GM12878 (cell line): ENCODE measurements around the gene PPP1R10. TPM values are rescaled to one million over a fixed set of nuclear protein-coding genes. Genes with fewer than 3 reads are reported as not detected.

Source experiments
- ATF2 ChIP-seq: IDR thresholded peaks from 2 replicates; pipeline ENCODE4 v1.6.1; 2012; ENCODE audit warnings: low read length, inconsistent platforms
- CHD1 ChIP-seq: IDR thresholded peaks from 2 replicates; pipeline ENCODE4 v1.6.1; 2012; ENCODE audit warnings: low read depth, low read length, improper control_type of control experiment
- CHD2 ChIP-seq: IDR thresholded peaks from 2 replicates; pipeline ENCODE4 v1.6.1; 2011; ENCODE audit warnings: low read depth, low read length, improper control_type of control experiment, borderline replicate concordance
- FOXK2 ChIP-seq: fragments of 450-650 bp; IDR thresholded peaks from 2 replicates; pipeline ENCODE4 v1.6.1; 2017; ENCODE audit warnings: mild to moderate bottlenecking, moderate library complexity
- GABPA ChIP-seq: IDR thresholded peaks from 2 replicates; pipeline ENCODE4 v1.6.1; 2014; ENCODE audit warnings: antibody characterized with exemption, low read depth, mild to moderate bottlenecking, inconsistent platforms
- GATAD2B ChIP-seq: fragments of 450-650 bp; conservative IDR thresholded peaks from 2 replicates; pipeline ENCODE4 v1.6.1; 2017; ENCODE audit warnings: low read depth, mild to moderate bottlenecking, moderate library complexity
- HCFC1 ChIP-seq: fragments of 150-350 bp; IDR thresholded peaks from 2 replicates; pipeline ENCODE4 v1.6.1; 2014; ENCODE audit warnings: low read length
- KLF5 ChIP-seq: fragments of 450-650 bp; IDR thresholded peaks from 2 replicates; pipeline ENCODE4 v1.6.1; 2014; ENCODE audit warnings: mild to moderate bottlenecking; ENCODE audit not compliant: partially characterized antibody
- LARP7 ChIP-seq: fragments of 450-650 bp; IDR thresholded peaks from 2 replicates; pipeline ENCODE4 v1.6.1; 2017; ENCODE audit warnings: mild to moderate bottlenecking
- MAX ChIP-seq: IDR thresholded peaks from 2 replicates; pipeline ENCODE4 v1.6.1; 2012; ENCODE audit warnings: low read depth, low read length, improper control_type of control experiment
- MTA2 ChIP-seq: fragments of 450-650 bp; IDR thresholded peaks from 2 replicates; pipeline ENCODE4 v1.6.1; 2016; ENCODE audit warnings: low read depth, mild to moderate bottlenecking, moderate library complexity
- NFYA ChIP-seq: IDR thresholded peaks from 2 replicates; pipeline ENCODE4 v1.6.1; 2011; ENCODE audit warnings: low read depth, mild to moderate bottlenecking, low read length, improper control_type of control experiment, borderline replicate concordance
- NRF1 ChIP-seq: conservative IDR thresholded peaks from 2 replicates; pipeline ENCODE4 v1.6.1; 2011; ENCODE audit warnings: mild to moderate bottlenecking, low read depth, low read length, improper control_type of control experiment
- POLR2A ChIP-seq: IDR thresholded peaks from 2 replicates; pipeline ENCODE4 v1.6.1; 2011; ENCODE audit warnings: low read depth, mild to moderate bottlenecking, low read length
- POLR2AphosphoS2 ChIP-seq: IDR thresholded peaks from 2 replicates; pipeline ENCODE4 v1.6.1; 2011; ENCODE audit warnings: low read depth, mild to moderate bottlenecking, low read length, improper control_type of control experiment, moderate library complexity
- SKIL ChIP-seq: fragments of 450-650 bp; IDR thresholded peaks from 2 replicates; pipeline ENCODE4 v1.6.1; 2017; ENCODE audit warnings: mild to moderate bottlenecking, low read depth, inconsistent platforms; ENCODE audit not compliant: poor library complexity, severe bottlenecking
- SMAD1 ChIP-seq: fragments of 450-650 bp; IDR thresholded peaks from 2 replicates; pipeline ENCODE4 v1.6.1; 2018; ENCODE audit warnings: mild to moderate bottlenecking, low read depth; ENCODE audit not compliant: partially characterized antibody
- SMC3 ChIP-seq: IDR thresholded peaks from 2 replicates; pipeline ENCODE4 v1.6.1; 2011; ENCODE audit warnings: low read length, improper control_type of control experiment, borderline replicate concordance
- SPI1 ChIP-seq: IDR thresholded peaks from 2 replicates; pipeline ENCODE4 v1.6.1; 2011; ENCODE audit warnings: low read depth, mild to moderate bottlenecking, low read length, moderate library complexity, borderline replicate concordance; ENCODE audit not compliant: insufficient read depth
- STAT3 ChIP-seq: IDR thresholded peaks from 2 replicates; pipeline ENCODE4 v1.6.1; 2011; ENCODE audit warnings: low read depth, low read length, improper control_type of control experiment
- TAF1 ChIP-seq: IDR thresholded peaks from 2 replicates; pipeline ENCODE4 v1.6.1; 2011; ENCODE audit warnings: mild to moderate bottlenecking, low read depth, low read length, borderline replicate concordance
- TARDBP ChIP-seq: IDR thresholded peaks from 2 replicates; pipeline ENCODE4 v1.6.1; 2016; ENCODE audit warnings: borderline replicate concordance
- TBL1XR1 ChIP-seq: IDR thresholded peaks from 2 replicates; pipeline ENCODE4 v1.6.1; 2012; ENCODE audit warnings: low read depth, low read length, improper control_type of control experiment
- YY1 ChIP-seq: IDR thresholded peaks from 2 replicates; pipeline ENCODE4 v1.6.1; 2011; ENCODE audit warnings: low read depth, mild to moderate bottlenecking, low read length
- ZBED1 ChIP-seq: IDR thresholded peaks from 2 replicates; pipeline ENCODE4 v1.6.1; 2016; ENCODE audit warnings: borderline replicate concordance
- ZBTB33 ChIP-seq: fragments of 450-650 bp; IDR thresholded peaks from 2 replicates; pipeline ENCODE4 v1.6.1; 2017; ENCODE audit warnings: mild to moderate bottlenecking
- ZNF217 ChIP-seq: fragments of 450-650 bp; IDR thresholded peaks from 2 replicates; pipeline ENCODE4 v1.6.1; 2017; ENCODE audit warnings: antibody characterized with exemption, mild to moderate bottlenecking
- polyA plus RNA-seq, 11 experiments: library from polyadenylated mRNA; depleted of rRNA in 4 of 11; unstranded in 6 of 11; stranded (reverse) in 5 of 11; fragments of >200 nt; fragmentation: Nextera tagmentation in 4 of 11; fragmentation: Illumina TruSeq in 1 of 11; extraction: Ambion mirVana in 4 of 11; extraction: Trizol in 1 of 11; gene quantifications; 1 replicate in 1 of 11; 2 replicates in 10 of 11; pipeline versions ENCODE4 v1.2.1 to v1.2.3, GENCODE V29; 2011 to 2016; ENCODE audit warnings: inconsistent platforms in 2 of 11, missing spikeins in 2 of 11, low read depth in 1 of 11
- total RNA-seq, 4 experiments: library from RNA; depleted of rRNA in 3 of 4; stranded (reverse); fragments of >200 nt in 3 of 4; fragmentation: Illumina TruSeq in 1 of 4; extraction: Trizol in 1 of 4; gene quantifications; 2 replicates each; pipeline versions ENCODE4 v1.2.1 to v1.2.3, GENCODE V29; 2013 to 2021

The PPP1R10 gene
- total and polyA plus RNA-seq, 10 of the 15 experiments (the other 5 are each of a cell fraction or from before 2014, with no cell fraction given) = 11.3 to 83.8 (median 41.2) TPM

GRCh38 chr6:30617565-30618269, 674 bp upstream of the PPP1R10 start, which contains the start of gene MRPS18B (continued):
- peak; percentile 48; the same call in 1 of the 2 replicates for TF ChIP-seq SPI1
- peak; percentile 91 for TF ChIP-seq MAX
- TF ChIP-seq TBL1XR1 = peak; percentile 22; the same call in 1 of the 2 replicates
- TF ChIP-seq ZBED1 = no peak
- no peak for TF ChIP-seq NFYA
- TF ChIP-seq ZNF217 = no peak
- 0 out of 2 replicates have a peak, but pooled peaks have one; percentile 48 for TF ChIP-seq MTA2
- TF ChIP-seq KLF5 = peak; percentile 35
- TF ChIP-seq TARDBP = 0 out of 2 replicates have a peak, but pooled peaks have one; percentile 53
- TF ChIP-seq LARP7 = 0 out of 2 replicates have a peak, but pooled peaks have one; percentile 58
- peak; percentile 24 for TF ChIP-seq SKIL
- peak; percentile 61; the same call in 1 of the 2 replicates for TF ChIP-seq CHD1
- TF ChIP-seq CHD2 = no peak
- peak; percentile 75; the same call in 1 of the 2 replicates for TF ChIP-seq POLR2AphosphoS2
- peak; percentile 97 for TF ChIP-seq TAF1
- TF ChIP-seq GABPA = peak; percentile 93
- no peak for TF ChIP-seq ZBTB33
- TF ChIP-seq GATAD2B = peak; percentile 66; the same call in 1 of the 2 replicates
- peak; percentile 44; the same call in 1 of the 2 replicates for TF ChIP-seq FOXK2
- TF ChIP-seq NRF1 = peak; percentile 59
- TF ChIP-seq ATF2 = peak; percentile 9; the same call in 1 of the 2 replicates
- TF ChIP-seq SMC3 = no peak
- peak; percentile 99 for TF ChIP-seq YY1
- TF ChIP-seq STAT3 = no peak
- peak; percentile 58 for TF ChIP-seq SMAD1
- peak; percentile 35; the same call in 1 of the 2 replicates for TF ChIP-seq HCFC1
- TF ChIP-seq POLR2A = peak; percentile 87
